CD4-positive, alpha-beta T cell treated with Interleukin-15 for 4 hours (primary cell): ENCODE measurements around the gene RASSF10.

ENCODE experiments used
- DNase-seq: peaks from one replicate; pipeline ENCODE4 v3.0.0-alpha.2; 2020; ENCODE audit warnings: low spot score

The RASSF10 gene

DNA sequence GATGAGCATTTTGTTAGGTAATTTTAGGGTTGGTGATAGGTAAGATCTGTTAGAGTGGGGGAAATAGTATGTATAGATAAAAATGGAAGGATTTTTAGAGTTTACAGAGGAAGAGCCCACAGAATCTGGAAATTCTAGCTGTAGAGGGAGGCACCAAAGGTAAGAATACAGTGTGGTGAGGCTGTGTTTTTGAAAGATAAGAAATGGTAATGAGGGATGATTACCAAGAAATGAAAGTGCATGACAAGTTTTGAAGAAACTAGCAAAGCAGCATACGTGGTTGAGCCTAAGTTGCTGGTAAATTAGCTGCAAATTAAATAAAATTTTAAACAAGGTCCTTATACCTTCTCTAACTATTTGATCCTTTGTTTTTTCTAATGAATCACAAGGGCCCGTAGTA, 14.6 kb upstream of the RASSF10 start:
- no peak for DNase-seq

DNA sequence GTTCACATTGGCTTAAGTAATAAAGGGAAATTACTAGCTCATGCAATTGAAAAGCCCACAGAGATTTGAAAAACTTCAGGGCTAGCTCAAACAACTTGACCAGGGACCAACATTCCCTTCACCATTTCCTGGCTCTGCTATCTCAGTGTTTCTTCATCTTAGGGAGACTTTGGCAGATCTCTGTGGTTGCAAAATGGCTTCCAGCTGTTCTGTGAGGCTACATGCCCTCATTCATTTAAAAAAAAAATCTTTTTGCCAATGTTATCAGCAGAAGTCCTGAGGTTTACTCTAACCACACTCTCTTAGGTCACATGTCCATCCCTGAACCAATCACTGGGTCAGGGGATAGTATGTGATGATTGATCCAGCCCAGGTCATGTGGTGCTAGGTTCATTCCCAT, 13.9 kb upstream of the RASSF10 start:
- DNase-seq: no peak

DNA sequence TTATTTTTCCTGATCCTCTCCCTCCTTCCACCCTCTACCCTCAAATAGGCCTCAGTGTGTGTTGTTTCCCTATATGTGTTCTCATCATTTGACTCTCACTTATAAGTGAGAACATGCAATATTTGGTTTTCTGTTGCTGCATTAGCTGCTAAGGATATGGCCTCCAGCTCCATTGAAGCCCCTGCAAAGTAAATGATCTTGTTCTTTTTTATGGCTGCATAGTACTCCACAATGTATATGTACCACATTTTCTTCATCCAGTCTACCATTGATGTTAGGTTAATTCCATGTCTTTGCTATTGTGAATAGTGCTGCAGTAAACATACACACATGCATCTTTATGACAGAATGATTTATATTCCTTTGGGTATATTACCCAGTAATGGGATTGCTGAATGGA, 13.3 kb upstream of the RASSF10 start:
- DNase-seq: no peak

DNA sequence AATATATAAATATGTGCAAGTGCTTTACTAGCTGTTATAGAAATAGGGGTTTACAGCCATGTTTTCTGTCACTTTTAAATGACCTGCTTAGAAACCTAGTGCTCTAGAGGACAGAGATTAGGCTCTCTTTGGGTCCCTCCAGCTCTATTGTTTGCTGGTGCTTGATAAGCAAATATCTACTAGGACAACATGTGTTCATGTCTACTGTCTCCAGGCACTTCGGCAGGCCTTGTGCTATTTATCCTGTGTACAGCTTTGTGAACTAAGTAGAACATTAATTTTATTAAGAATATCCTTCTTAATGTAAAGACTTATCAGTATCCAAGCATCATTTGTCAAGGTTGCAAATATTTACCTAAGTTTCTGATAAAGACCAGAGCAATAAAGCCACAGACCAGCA, 11.9 kb upstream of the RASSF10 start:
- no peak for DNase-seq

DNA sequence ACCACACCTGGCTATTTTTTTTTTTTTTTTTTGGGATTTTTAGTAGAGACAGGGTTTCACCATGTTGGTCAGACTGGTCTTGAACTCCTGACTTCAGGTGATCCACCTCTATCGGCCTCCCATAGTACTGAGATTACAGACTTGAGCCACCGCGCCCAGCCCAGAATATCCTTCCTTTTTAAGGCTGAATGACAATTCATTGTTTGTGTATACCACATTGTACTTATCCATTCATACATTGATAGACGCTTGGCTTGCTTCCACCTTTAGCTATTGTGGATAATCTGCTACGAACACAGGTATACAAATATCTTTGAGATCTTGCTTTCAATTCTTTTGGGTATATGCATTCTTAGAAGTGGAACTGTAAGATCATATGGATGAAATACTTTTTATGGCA, 10.8 kb upstream of the RASSF10 start:
- DNase-seq: no peak

DNA sequence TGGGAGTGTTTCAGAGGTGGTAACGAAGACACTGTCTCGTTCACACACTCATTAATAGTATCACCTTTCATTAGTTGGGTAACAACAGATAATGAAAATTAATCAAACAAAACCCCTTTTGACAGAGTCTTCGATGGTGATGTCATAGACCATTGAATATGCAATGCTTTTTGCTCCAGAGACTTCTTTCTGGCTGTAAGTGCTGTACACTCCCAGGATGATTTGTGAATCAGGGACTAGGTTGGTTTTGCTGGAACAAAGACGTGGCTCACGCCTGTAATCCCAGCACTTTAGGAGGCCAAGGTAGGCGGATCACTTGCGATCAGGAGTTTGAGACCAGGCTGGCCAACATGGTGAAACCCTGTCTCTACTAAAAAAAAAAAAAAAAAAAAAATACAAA, 9.5 kb upstream of the RASSF10 start:
- no peak for DNase-seq

DNA sequence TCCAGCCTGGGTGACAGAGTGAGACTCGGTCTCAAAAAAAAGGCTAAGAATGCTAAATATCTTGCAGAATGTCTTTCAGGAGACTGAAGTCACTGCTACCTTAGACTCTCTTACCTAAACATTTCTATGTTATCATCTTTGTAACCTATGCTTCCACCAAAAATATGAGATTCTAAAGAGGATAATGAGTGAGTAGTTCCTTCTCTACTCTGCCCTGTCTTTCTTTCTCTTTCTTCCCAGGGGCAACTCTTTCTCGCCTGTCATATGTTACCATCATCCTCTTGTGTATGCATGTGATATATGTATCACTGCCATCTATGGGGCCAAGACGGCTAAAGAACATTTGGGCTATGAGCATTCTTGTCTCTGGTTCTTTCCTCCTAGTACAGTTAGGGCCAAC, 9.0 kb upstream of the RASSF10 start:
- DNase-seq: no peak

DNA sequence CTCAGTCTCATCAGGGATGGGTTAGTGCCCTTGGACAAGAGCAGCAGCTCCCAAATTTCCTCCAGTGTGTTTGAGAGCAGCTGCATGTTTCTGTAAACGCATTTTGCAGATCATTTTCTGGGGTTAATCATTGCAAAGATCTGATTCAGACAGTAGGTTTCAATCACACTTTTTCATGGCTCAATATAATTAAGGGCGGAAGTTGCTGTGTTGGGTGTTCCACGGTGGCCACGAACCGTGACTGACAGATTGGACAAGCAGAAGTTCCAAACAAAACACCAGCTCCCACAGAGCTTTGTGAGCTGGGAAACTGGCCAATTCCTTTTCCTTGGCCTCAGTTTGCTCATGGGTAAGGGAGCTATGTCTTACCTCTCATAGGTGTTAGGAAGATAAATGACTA, 8.4 kb upstream of the RASSF10 start:
- no peak for DNase-seq

DNA sequence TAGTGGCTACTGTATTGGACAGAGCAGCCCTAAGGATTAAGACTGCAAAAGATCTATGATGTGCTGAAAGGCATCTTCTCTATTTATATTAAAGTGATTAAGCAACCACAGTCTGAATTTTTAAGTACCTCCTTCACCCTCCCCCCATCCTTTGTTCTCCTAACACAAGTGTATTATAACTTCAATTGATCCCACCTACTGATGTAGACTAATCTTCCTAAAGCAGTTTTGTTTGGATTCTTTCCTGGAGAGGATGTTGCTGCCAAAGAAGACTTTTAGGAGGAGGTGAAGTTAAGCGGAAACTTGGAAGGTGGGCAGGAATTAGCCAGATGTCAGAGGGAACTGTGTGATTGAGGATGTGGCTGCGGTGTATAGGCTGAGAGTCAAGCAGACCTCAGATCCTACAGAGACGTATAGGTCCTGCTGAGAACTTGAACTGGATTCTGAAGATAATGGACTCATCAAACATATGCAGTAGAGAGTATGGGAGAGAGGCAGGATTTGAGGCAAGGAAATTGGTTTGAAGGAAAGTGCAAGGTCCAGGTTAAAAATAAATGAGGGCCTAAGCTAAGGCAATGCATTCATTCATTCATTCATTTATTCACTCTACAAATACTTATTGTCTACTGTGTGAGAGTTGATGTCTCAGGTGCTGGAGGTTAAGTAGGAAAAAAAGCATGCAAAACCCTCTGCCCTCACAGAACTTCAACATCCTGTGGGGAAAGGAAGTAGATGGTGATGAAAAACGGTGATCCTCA, 5.2 kb upstream of the RASSF10 start:
- DNase-seq: no peak

DNA sequence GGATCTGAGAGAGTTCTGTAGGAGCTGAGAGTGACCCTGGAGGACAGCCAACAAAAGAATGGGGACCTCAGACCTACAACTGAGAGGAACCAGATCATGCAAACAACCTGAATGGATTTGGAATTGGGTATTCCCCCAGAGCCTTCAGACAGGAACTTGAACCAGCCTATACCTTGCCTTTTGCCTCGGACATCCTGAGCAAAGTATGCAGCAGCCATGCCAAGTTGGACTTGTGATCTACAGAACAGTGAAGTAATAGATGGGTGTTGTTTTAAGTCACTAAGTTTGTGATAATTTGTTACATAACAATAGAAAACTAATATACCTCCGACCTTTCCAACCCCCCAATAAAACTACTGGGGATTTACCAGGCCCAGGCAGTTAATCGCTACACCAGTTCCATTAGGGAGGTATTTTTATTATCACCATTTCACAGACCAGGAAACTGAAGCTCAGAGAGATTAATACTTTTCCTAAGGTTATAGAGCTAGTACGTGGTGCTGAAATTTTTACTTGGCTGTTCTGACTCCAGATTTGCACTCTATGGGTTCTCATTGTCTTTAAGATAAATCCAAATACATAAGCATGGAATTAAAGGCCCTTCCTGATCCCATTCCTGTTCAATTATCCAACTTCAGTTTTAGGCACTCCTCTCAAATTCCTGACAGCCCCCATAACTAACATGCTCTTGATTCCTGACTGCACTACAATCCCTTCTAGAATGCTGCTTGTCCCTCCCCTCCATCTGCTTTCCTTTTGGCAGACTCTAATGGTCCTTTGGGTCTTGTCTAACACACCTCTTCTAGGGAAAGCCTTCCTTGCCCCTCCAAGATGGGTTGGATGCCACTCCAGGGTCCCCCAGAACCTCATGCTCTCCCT, 1.7 kb upstream of the RASSF10 start:
- no peak for DNase-seq

DNA sequence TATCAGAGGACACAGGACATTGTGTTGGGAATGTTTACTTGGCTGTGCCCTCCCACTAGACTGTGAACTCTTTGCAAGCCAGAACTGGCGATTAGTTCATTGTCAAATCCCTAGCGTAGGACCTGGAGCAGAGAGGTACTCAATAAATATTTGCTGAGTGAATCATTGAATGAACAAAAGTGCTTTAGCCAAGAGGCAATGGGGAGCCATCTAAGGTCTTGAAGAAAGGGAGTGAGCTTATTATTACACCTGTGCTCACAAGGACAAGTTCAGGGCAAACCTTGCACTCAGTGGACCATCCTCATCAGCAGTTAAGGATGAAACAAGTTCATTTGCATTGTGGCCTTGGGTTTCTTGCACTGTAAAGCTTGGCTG, 1.1 kb upstream of the RASSF10 start:
- no peak for DNase-seq

DNA sequence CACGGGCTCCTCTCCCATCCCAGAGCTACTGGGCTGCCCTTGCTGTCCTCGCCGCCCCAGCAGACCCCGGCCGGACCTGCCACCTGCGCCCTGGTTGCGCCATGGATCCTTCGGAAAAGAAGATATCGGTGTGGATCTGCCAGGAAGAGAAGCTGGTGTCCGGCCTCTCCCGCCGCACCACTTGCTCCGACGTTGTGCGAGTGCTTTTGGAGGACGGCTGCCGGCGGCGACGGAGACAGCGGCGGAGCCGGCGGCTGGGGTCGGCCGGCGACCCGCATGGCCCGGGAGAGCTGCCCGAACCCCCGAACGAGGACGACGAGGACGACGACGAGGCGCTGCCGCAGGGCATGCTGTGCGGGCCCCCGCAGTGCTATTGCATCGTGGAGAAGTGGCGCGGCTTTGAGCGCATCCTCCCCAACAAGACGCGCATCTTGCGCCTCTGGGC, 382 bp downstream of the RASSF10 start:
- no peak for DNase-seq

DNA sequence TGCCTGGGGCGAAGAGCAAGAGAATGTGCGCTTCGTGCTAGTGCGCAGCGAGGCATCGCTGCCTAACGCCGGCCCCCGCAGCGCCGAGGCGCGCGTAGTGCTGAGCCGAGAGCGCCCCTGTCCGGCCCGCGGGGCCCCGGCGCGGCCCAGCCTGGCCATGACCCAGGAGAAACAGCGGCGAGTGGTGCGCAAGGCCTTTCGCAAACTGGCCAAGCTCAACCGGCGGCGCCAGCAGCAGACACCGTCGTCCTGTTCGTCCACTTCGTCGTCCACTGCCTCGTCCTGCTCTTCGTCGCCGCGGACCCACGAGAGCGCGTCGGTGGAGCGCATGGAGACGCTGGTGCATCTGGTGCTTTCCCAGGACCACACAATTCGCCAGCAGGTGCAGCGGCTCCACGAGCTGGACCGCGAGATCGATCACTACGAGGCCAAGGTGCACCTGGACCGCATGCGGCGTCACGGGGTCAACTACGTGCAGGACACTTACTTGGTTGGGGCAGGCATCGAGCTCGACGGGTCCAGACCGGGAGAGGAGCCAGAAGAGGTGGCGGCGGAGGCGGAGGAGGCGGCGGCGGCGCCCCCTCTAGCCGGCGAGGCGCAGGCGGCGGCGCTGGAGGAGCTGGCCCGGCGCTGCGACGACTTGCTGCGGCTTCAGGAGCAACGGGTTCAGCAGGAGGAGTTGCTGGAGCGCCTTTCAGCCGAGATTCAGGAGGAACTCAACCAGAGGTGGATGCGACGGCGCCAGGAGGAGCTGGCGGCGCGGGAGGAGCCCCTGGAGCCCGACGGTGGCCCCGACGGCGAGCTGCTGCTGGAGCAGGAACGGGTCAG, 1.0 kb downstream of the RASSF10 start:
- DNase-seq: no peak

DNA sequence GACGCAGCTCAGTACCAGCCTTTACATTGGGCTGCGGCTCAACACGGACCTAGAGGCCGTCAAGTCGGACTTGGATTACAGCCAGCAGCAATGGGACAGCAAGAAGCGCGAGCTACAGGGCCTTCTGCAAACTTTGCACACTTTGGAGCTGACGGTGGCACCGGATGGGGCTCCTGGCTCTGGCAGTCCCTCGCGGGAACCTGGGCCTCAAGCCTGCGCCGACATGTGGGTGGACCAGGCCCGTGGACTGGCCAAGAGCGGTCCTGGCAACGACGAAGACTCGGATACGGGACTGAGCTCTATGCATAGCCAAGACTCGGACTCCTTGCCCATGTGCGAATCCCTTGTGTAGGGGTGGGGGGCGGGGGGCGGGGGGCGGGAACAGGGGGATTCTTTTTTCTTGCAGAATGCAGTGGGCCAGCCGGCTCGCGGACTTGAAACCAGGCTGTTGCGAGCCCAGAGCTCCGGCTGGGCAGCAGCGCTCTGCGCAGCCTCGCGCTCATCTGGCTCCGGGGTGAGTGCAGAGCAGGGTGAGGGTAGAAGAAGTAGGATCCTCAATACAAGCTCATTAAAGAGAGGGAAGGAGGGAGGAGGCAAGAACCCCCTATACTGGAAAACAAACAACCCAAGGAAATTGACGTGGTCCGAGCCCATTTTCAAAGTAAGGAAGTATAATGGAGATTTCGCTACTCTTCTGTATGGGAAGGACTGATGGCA, 1.8 kb downstream of the RASSF10 start:
- DNase-seq: no peak

DNA sequence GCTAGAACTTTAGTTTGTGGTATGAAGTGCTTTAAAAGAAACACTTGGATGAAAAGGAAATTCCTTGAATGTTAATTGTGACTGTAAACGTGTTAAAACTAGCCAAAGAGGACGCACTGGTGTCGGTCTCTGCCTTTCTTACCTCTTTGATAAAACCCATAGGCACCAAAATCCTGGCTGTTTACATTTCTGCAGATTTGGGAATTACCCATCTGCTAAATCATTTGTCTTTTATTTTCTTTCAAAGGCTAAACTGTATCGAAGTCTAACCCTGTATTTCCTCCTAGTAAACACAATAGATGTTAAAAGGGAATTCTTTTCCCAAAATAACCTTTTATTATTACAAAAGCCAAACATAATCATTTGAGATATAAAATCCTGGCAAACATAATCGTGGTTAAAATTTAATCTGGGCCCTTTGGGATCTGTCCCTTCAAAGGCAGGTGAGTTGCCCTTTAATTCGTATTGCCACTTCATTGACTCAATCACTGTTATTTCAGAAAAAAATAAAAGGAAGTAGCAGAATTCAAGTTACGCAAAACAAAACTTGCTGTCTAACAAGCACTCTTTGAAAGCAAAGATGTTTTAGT, 2.4 kb downstream of the RASSF10 start:
- no peak for DNase-seq

DNA sequence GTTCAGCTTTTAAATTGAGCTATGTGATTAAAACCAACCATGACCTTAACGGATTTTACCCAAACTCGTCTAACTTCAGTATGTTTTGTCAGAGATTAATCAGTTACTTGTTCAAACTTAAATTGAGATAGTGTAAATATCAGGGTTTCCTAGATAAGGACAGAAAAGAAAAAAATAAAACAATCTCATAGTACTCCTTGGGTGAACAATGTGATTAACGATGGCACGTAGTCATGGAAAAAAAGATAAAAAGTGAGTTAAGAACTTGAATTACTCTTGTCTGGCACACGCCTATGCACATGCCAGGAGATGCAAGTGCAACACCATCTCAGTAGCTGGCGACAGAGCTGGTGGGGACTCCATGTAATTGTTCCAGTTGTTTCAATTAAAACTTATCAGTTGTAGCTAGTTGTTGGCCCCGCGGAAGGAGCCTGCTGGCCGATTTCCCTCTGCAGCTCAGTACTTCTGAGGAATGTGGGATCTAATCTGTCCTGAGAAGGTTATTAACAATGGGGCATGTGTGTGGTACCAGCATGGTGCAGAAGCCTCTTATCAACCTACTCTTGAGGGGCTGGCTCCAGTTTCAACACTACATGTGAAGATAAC, 3.0 kb downstream of the RASSF10 start:
- DNase-seq: no peak

DNA sequence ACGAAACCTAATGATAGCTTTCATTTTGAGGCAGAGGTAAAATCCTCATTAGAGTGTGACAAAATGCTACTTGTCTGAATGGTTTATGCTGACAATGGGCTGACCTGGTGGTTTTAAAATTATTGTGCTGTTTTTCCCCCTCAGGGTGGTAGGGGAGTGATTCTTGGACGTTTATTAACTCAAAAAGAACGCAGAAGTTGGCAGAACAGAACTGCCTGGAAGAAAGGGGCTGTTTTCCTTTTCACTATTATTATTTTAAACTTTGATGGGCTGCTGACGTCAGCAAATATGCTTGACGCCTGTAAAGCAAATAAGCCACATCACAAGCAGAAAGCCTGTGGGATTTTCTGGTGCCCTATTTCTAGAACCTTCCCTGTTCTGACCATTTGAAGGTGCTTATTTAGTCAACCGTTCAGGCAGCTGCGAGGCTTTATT, 4.0 kb downstream of the RASSF10 start:
- no peak for DNase-seq

DNA sequence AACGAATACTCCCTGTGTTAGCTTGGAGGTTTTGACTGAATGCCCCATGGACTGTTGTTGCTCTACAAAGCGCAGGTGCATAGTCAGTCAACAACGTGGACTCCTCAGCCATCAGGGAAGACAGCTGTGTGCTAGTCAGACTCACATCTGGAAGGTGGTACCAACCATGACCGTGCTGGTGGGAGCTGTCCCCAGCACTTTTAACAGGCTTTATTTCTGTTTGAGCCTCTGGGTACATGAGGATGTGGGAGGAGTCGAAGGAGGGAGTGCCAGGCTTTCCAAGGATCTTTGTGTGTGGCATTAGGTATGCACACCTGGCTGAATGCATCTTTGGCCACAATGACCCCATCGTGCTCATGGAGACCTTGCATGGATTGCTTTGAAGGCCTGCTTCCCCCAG, 6.6 kb downstream of the RASSF10 start:
- no peak for DNase-seq

DNA sequence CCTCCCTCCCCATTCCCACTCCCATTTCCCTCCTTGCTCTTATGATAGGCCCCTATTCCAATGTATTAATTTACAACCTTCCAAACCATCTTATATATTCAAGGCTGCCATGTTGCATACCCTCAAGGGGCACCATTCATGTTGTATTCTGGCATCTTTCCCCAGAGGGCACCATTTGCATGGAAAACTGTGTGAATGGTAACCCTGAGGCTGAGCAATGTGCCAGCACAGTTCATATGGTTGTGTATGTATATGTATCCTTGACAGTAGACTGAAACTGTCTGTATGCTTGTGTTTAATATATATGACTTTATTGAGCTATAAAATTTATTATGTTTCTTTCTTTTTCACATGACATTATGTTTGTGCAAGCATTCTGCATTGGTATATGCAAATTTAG, 7.3 kb downstream of the RASSF10 start:
- no peak for DNase-seq

DNA sequence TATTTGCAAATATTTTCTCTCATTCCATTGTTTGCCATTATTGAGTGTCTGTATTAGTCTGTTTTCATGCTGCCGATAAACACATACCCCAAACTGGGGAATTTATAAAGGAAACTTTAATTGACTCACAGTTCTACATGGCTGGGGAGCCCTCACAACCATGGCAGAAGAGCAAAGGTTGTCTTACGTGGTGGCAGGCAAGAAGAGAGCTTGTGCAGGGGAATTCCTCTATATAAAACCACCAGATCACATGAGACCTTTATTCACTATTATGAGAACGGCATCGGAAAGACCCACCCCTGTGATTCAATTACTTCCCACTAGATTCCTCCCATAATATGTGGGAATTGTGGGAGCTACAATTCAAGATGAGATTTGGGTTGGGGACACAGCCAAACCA, 10.2 kb downstream of the RASSF10 start:
- no peak for DNase-seq

DNA sequence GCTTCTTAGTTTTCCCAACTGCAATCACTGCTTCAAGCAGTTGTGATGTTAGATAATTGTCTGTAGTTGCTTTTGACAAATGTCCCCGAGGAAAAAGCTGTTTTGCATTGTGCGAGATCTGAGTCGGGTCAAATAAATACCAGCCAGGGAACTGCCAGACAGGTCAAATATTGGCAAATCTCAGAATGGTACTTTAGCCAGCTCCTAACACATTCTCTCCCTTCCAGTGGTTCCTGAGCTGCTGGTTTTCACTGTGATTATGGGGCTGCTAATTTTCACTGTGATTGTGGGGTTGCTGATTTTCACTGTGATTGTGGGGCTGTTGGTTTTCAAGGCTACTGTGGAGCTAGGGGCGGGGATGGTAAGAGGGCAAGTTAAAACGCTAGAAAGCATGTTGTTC, 14.3 kb downstream of the RASSF10 start:
- DNase-seq: no peak
